Hepatocyte (in vitro differentiated cells): ENCODE measurements around the gene ASIC2.

Source experiments
- EZH2 ChIP-seq: fragments of 200-600 bp; sonication (generic); IDR thresholded peaks from 2 replicates; pipeline ENCODE4 v1.6.1; 2016; ENCODE audit warnings: antibody characterized with exemption, mild to moderate bottlenecking, borderline replicate concordance
- EZH2phosphoT487 ChIP-seq: fragments of 200-600 bp; sonication (generic); IDR thresholded peaks from one replicate; pipeline ENCODE4 v1.6.1; 2018; ENCODE audit warnings: antibody characterized with exemption, mild to moderate bottlenecking, low read depth, moderate library complexity; ENCODE audit not compliant: unreplicated experiment, severe bottlenecking
- TF ChIP-seq, protein P1 (sequence below): fragments of 200-600 bp; sonication (generic); IDR thresholded peaks from 2 replicates; pipeline ENCODE4 v1.5.1; 2016; ENCODE audit warnings: antibody characterized with exemption, mild to moderate bottlenecking; ENCODE audit not compliant: poor library complexity

DNA sequence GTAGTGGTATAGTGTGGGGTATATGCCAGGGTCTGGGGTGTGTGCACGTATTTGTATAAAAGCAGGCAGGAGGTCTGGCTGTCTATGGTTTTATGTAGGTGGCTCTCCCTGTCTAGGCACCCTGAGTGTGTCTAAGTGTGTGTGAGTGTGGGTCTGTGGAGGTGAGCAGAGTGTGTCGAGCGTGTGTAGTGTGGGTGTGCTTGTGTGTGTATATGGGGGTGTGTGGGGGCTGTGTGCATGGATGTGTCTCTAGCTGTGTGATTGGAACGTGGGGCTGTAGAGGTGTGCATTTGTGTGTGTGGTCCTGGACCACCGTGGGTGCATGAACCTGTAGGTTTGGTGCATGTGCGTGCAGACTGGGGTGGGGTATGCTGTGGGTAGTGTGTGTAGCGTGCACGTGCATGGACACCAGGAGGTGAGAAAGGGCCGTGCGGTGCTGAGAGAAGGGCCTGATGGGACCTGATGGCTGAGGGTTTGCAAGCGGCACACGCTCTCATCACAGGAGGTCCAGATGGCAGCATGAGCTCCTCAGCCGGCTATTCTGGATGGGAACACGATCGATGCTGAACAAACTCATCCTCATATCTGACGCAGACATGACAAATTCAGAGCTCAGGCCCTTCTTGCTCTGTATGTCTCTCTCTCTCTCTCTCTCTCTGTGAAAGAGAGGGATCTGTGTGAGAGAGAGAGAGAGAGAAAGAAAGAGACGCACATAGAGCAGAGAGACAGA lies 273.8 kb downstream of the ASIC2 start:
- TF ChIP-seq, protein P1, sequence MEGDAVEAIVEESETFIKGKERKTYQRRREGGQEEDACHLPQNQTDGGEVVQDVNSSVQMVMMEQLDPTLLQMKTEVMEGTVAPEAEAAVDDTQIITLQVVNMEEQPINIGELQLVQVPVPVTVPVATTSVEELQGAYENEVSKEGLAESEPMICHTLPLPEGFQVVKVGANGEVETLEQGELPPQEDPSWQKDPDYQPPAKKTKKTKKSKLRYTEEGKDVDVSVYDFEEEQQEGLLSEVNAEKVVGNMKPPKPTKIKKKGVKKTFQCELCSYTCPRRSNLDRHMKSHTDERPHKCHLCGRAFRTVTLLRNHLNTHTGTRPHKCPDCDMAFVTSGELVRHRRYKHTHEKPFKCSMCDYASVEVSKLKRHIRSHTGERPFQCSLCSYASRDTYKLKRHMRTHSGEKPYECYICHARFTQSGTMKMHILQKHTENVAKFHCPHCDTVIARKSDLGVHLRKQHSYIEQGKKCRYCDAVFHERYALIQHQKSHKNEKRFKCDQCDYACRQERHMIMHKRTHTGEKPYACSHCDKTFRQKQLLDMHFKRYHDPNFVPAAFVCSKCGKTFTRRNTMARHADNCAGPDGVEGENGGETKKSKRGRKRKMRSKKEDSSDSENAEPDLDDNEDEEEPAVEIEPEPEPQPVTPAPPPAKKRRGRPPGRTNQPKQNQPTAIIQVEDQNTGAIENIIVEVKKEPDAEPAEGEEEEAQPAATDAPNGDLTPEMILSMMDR = no peak
- no peak for TF ChIP-seq EZH2
- TF ChIP-seq EZH2phosphoT487 = no peak
